Fibroblast of the conjunctiva (primary cell): ENCODE measurements around the gene PLCG1.

ENCODE experiments used
- DNase-seq: peaks from one replicate; pipeline ENCODE4 v3.0.0-alpha.2; 2010; ENCODE audit warnings: low read depth

The PLCG1 gene

DNA sequence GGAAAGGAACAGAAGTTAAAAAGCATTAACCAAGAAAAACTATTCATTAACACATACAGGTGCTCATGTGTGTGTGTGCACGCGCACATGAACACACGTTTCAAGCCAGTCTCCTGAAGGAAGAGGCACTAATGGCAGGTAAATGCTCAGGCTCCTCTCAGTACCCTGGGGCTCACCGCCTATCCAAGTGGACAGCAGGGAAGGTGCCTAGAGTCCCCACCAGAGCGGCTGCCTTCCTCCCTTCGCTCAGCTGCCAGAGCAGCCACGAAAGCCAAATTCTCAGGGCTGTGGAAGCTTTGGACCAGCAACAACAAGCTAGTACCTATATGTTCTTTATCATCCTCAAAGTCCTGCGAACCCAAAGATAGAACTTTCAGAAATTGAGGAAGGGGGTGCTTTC is 42.6 kb downstream of the PLCG1 start:
- no peak for DNase-seq

DNA sequence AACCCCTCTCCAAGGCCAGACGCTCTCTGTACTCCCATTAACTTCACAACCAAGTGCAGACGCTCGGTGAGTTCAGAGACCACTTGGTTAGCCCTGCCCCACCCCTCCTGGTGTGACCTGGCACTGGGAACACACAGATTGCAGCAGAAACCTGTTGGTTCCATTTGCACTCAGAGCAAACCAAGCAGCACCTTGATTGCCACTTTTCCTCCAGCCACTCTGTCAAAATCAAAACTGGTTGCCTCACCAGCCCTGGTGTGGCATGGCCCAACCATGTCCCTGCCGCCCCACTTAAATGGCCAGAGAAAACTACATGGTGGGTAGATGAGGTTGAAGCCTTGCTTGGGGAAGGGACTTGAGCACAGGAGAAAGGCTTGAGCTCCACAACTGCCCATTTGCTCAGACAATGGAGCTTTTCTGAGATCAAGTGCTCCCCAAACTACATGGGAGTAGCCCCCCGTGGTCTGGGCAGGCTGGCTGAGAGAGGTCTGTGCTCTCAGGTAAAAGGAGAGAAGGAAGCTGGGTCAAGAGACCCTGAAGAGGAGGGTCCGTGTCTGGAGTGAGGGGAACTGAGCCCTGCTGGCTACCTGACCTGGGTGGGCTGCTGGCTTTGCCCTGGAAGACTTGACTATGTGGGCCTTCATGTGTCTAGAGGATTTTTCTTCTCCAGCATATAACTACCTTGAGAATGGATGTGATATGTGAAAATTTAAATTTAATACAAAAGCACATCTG is 43.4 kb downstream of the PLCG1 start:
- DNase-seq = no peak

DNA sequence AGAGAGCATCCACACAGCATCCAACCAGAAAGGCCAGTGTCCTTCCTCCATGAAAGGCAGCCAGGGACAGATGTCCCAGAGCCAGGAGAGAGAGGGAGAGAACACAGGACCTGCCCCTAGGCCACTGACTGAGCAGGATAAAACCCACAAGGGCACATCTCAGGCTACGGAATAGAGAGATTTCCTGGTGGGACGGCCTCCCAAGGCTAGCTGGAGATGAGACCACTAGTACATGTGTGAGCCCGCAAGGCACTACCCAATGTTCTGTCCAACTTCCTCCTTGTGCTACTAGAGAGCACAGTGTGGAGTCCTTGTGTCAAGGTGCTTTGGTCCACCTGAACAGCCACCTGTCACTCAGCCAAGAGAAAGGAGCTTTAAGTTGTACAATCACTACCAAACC is 44.2 kb downstream of the PLCG1 start:
- DNase-seq = no peak

DNA sequence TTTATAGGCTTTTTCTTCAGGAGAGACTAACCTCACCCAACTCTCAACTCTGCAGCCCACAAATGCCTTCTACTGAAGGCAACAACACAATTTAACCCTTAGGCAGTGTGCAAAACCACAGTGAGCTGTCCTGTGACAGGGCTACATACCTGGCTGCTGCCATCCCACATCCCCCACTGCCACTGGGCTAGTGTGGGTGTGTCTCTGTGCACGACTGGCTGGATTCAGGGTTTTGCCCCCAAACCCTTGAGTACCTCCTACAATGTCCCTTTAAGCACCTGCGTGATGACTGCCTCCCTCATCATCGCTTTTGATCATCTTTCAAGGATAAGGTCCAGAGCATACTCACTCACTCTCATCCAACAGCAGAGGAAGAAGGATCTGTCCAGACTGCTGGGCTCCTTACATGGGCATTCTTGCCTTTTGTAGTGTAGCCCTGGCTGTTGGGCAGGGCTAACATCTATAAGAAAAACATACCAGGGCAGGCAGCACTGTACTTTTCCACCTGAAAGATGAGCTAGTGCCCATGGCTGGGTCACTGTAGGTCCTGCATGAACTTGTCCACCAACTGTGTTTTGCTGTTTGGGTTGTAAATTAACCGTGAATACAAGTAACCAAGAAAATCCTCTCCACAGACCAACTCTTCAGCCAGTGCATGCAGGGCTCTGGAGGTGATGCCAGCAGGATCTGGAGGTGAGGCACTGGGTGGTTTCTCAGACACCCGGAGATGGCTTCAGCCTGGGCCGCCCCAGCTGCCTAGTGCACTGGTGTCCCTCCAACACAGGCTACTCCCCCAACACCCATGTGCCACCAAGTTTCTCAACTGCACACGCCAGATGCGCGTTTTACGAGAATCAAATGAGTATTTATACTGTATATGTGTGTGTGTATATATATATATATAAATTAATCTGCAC is 45.2 kb downstream of the PLCG1 start:
- no peak for DNase-seq

DNA sequence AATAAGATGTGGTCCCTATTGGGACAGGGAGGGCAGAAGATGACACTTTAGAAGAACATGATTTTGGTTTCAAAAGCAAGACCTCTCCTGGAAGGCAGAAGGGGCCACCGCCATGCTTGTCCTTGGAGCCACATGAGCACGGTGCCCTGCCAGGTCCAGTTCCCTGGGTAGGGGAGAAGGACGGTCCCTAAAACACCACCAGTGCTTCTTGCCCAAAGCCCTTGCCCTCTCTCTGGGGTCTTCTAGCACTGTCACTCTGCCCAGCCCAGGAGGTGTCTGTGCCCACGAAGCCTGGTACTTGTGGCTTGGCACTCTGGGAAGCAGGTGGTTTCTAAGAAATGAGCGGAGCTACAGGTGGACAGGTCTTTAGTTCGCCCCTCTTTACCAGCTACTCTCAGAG is 46.0 kb downstream of the PLCG1 start:
- DNase-seq = no peak

DNA sequence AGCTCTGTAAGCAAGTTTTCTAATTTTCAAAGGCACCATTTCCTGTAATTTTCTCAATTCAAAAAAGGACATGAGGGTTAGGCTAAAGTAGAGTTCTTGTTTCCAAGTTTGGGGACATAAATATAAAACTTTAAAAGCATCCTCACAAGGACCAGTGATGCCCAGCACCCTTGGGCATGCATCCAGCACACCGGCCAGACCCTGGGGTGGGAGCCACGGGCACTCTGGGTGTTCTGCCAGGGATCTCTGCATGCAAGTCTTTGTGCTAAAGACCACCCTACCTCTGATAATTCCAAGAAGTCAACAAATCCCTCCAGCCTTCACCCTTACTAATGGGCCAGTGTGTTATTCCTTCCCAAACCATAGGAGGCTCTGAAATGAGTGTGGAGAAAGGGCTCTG is 46.5 kb downstream of the PLCG1 start:
- DNase-seq = no peak

DNA sequence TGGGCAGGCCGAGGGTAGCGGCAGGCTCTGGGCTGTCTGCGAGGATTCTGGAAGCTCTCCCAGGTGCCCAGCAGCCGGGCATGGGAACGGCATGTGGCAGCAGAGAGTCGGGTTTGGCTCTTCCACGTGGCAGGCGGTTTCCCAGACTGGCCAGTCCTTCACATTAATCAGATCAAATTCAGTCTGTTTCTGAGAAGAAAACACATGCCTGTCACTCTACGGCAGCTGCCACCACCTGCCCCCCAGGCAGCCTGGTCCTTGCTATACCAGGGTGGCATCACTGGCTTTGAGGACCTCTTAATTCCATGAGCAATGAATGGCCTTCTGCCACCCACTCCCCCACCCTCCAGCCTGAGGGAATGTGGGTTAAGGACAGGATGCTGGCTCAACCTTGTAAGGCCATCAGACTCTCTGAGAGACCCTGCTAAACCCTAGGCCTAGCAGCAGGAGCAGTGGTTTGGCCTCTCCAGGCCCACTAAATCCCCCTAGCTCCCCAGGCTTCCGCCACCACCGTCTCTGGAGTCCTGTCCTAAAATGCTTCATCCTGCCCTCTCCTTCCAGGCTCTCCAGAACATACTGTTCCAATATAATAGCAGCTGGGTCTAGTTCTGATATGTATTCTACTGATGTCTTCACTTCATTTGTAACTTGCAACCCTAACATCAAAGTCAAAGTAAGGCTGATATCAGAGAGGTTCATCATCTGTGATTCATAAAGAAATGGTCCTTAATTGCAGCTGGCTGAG is 47.8 kb downstream of the PLCG1 start:
- no peak for DNase-seq

DNA sequence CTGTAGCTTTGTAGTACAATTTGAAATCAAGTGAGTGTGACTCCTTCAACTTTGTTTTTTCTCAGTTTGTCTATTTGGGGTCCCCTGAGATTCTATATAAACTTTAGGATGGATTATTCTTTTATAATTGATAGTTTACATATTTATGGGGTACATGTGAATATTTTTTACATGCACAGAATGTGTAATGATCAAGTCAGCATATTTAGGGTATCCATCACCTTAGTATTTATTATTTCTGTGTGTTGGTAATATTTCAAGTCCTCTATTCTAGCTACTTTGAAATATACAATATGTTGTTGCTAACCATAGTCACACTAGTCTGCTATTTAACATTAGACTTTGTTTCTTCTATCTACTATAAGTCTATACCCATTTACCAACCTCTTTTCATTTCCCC is 50.3 kb downstream of the PLCG1 start:
- DNase-seq = no peak

DNA sequence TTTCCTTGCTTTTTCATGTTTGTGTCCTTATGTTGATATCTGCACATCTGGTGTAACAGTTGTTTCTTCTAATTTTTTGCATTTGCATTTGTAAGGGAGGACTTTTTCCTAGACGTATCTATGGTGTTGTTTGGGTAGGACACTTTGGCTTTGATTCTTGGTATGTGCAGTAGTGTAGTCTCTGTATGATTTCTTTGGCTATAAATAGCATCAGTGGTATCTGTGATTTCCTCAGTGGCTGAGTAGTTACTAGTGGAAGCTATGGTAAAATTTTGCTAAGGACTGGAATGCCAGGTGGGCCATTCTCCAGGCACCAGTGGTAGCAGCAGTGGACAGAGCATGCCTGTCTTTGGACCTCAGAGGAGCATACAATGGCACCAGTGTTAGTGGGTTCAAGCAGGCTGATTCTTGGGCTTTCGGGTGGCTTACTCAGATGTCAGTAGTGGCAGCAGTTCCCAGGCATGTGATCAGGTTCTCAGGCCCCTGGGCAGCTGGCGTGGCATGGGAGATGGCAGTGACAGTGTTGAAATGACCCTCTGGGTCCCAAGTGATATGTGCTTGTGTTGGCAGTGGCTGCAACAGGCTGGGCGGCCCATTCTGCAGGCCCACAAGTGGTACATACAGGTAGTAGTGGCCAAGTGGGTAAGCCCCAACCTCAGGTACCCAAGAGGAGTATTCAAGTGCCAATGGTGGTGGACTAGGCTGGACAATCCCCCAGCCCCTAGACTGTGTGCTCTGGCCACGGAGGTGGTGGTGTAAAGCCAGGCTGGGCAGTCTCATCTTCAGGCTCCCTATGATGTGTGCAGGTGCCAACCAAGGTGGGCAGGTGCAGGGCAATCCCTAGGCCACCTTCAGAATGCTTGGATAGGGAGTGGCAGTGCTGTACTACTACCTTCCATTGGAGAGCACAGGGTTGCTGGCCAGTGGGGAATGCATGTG is 54.5 kb downstream of the PLCG1 start:
- DNase-seq = no peak

DNA sequence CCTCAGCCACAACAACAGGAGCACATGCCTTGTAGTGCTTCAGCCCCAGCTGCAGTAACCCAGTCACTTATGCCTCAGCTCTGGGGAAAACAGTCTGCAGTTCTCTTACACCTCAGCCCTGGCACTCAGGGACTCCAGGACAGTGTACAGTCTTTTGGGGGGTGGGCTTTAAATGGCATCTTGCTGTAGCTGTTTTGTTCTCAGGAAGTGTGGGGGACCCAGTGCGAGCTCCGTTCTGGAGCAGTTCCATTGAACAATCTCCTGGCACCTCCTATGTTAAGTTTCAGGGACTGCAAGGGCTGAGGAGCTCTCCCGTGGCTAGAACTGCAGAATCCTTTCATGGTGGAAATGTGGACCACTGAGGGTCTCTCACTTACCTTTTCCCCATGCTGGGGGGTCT is 55.2 kb downstream of the PLCG1 start:
- no peak for DNase-seq

DNA sequence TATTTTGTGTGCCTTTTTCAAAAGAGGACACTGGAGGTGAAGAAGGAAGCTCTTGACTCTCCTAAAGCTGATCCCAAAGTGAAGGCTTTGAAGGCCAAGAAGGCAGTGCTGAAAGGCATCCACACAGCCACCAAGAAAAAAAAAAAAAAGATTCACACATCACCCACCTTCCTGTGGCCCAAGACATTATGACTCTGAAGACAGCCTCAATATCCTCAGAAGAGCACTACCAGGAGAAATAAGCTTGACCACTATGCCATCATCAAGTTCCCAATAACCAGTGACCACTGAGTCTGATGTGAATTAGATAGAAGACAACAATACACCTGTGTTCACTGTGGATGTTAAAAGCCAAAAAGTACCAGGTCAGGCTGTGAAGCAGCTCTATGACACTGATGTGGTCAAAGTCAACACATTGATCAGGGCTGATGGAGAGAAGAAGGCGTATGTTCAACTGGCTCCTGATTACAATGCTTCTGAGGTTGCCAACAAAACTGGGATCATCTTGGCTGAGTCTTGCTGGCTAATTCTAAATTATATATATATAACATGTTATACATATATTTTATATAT is 59.4 kb downstream of the PLCG1 start:
- no peak for DNase-seq

DNA sequence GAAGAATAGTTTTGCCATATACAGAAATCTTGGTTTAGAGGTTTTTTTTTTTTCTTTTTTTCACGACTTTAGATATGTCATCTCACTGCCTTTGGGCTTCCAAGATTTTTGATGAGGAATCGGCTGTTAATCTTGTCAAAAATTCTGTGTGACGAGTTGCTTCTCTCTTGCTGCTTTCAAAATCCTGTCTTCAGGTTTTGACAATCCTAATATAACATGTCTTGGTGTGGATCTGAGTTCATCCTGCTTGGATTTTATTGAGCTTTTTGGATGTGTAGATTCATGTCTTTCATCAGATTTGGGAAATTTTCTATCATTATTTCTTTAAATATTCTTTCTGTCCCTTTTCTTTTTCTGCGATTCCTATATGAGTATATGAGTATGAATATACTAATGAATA is 61.1 kb downstream of the PLCG1 start:
- no peak for DNase-seq

DNA sequence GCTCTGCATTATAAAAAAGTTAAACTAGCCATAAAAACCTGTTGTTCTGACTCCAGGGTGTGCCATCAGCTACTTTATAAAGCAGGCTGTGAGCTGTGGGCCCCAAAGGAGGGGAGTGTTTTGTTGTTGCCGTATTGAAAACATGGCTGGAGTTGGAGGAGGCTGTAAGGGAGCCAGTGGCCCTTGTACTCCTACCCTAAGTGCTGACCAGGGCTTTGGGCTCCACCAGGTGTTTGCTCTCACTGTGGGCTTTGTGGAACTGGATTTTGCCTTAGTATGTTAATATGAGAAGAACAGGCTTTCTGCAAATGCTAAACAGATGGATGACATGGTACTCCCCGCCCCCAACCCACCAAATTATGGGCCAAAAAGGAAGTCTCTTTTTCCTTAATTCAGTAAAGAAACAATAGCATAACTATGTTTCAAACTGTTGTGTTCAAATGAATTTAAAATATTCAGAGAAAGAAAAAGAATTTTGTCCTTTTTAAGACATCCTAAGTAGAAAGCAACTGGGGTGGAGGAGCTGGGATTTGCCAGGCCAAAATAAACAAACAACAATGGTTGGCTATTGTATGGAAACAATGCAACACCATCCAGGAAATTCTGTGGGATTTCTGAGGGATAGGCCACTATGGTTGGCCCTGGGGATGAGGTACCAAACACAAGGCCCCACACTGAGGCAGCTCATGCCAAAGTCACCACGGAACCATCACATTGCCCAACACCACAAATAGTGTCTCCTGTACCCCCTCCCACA is 63.3 kb downstream of the PLCG1 start:
- DNase-seq = no peak

DNA sequence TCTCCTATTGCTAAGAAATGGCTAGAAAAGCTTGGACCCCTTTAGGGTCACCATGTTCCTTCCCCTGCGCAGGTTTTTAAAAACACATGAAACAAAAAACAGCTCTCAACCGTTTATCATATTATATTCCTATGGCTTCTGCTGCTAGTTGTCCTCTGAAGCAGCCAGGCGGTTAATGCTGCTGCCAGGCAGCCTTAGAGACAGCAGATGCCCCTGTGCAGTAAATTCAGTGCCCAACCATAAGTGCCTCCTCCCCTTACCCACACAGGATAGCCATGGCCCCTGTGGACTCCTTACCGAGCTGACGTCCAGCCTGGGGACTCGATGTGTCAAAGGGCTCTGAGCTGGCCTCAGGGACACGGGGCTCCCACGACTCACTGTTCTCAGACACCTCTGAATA is 64.4 kb downstream of the PLCG1 start:
- DNase-seq = no peak

DNA sequence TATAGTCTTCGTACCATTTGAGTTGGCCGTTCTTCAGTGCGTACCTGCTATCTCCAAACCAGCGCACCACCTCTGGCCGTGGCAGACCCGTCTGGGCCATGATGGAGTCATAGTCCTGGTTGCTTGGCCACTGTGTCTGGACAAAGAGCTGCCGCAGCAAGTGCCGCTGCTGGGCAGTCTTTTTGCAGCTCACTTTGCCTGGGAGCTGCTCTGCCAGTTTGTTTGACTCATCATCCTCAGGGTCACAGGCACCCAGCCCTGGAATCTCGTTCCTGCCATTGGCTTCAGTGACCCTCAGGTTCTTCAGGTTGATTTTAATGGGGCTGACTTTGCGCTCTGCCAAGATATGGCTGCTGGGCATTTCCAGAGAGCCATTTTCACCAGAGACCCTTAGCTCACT is 65.1 kb downstream of the PLCG1 start:
- DNase-seq = no peak

DNA sequence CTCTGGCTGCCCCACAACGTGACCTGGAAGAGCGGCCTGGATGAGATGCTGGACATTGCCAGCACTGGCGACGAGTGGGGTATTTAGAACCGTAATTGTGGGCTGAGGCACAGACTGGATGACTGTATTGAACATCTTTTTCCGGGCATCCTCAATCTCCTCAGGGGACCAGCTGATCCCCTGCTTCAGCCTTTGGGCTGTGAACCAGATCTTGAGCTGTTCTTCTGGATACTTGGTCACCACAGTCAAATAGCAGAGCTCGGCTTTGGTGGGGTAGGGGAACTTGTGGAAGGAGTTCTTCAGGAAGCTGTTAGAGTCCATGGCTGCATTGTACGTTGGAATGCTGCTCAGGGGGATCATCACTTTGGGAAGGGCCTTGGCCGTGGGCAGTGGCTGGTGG is 66.3 kb downstream of the PLCG1 start:
- no peak for DNase-seq

DNA sequence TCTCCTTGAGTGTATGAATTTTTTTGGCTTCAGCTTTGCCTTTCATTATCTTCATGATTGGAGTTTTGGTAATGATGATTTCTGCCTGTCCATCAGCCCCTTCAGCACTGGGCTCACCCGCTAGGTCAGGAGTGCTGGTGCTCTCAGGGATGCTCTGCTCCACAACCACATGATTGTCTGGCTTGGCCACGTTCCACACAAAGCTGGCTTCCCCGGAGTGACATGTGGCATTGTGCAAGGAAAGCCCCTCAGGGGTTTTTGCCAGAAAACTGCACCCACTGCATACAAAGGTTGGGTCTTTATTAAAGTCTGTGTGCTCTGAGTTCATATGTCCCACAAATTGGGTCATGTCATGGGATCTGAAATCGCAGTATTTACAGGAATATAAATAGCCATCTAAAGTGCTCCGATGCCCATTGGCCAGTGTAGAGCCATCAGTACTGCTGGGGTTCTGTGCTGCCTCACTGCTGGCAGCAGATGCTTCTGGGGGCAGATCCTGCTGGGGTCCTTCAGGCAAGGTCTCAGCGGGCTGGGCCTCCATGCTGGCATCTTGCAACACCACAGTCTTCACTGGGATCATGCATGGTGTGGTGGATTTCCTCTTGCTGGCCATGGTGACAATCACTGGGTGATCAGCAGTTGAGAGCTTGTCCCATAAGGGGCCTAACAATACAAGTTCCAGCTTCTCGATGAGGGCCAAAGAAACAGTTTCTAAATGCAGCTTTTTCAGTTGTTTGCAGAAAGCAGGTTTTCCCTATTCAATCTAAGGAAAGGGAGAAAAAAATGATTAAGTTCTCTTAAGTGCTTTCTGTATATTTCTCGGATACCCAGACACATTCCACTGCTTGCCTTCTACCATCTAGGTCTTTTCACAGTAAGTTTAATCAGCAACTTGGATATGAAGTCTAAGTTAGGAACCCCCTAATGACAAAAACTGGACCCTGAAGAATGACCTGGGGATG is 67.2 kb downstream of the PLCG1 start:
- no peak for DNase-seq

DNA sequence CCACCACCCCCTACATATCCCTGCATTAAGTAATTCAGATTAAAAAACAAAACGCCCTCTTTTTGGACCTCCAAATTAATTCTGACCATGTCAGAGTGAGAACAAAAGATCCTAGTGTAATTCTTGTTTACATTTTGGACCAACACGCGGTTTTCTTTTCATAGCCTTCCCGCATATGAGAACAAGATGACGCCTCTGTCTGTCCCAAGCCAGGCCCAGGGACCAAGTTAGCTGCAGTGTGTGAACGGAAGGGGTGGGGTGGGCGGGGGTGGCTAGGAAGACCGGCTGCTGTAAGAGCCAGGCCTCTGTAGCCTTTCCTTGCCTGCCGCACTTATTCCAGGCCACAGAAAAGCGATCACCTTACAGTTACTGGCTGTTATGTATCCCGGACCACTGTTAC is 68.0 kb downstream of the PLCG1 start:
- no peak for DNase-seq

DNA sequence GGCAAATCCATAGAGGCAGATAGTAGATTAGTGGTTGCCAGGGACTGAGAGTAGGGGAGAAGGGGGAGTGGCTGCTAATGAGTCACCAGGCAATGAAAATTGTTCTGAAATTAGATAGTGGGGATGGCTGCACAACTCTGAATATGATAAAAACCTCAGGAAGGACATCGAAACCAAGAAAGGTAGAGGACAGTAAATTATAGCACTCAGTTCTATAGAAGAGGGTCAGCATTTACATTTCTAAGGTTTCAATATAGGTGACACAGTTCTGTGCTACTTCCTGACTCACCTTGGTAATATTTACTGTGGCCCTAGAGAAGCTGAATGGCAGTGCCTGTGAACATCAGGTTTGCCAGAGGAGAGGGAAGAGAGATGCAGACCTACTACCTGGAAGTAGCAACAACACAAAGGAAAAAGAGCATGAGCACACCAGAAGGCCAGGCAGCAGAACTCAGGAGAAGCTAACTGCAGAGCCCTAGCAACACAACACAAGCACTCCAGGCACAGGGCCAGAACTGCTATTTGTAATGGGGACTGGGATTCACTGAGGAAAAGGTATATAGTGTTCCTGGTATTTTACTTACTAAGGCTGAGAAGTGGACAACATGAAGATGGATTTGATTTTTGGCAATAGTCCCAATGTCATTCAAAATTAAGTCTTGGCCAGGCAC is 75.9 kb downstream of the PLCG1 start:
- DNase-seq = no peak
